Spinal cord (tissue), 10 donors: ENCODE measurements around the gene ALDH3B2. TPM values are rescaled to one million over a fixed set of nuclear protein-coding genes. Genes with fewer than 3 reads are reported as not detected.

Source experiments
- DNase-seq, 6 donors: peaks; one replicate each; pipeline versions ENCODE4 v3.0.0 to v3.0.0-alpha.2; 2013 to 2015; ENCODE audit warnings: low spot score in 6 of 6, low read depth in 4 of 6
- H3K27ac ChIP-seq: one replicate; pipeline ENCODE4 v1.5.1; 2013; ENCODE audit warnings: low read depth, low read length, control low read depth
- H3K27me3 ChIP-seq: one replicate; pipeline ENCODE4 v1.6.1; 2013; ENCODE audit warnings: low read length; ENCODE audit not compliant: control insufficient read depth, insufficient read depth
- H3K36me3 ChIP-seq: one replicate; pipeline ENCODE4 v1.6.1; 2013; ENCODE audit warnings: low read length; ENCODE audit not compliant: control insufficient read depth, insufficient read depth
- H3K4me1 ChIP-seq: one replicate; pipeline ENCODE4 v1.6.1; 2013; ENCODE audit warnings: low read length; ENCODE audit not compliant: control insufficient read depth, insufficient read depth
- H3K4me3 ChIP-seq: one replicate; pipeline ENCODE4 v1.5.1; 2013; ENCODE audit warnings: low read depth, low read length, control low read depth
- H3K9me3 ChIP-seq: one replicate; pipeline ENCODE4 v1.6.1; 2013; ENCODE audit warnings: low read length; ENCODE audit not compliant: control insufficient read depth, insufficient read depth
- WGBS: methylation state at CpG from one replicate; pipeline ENCODE4 v1.1.5; 2013; ENCODE audit warnings: missing lambda C conversion rate; ENCODE audit not compliant: insufficient coverage; 5-methylcytosine and 5-hydroxymethylcytosine counted together
- polyA plus RNA-seq, 2 donors: library from polyadenylated mRNA; unstranded; fragments of 120-200 nt; gene quantifications; one replicate each; pipeline ENCODE4 v1.2.1, GENCODE V29; 2013; ENCODE audit not compliant: insufficient read length in 2 of 2
- total RNA-seq, 2 donors: library from RNA; depleted of rRNA in 1 of 2; stranded (reverse); fragments of 120-200 nt in 1 of 2; fragments of >200 nt in 1 of 2; gene quantifications; one replicate each; pipeline versions ENCODE4 v1.2.3 to v1.2.4, GENCODE V29; 2013 to 2014
- donor health status: healthy.

Gene ALDH3B2
- total and polyA plus RNA-seq, 4 donors = not detected

- H3K9me3 ChIP-seq = no peaks in the 10 kb centered on the region
- H3K4me3 ChIP-seq = no peak overlapping the region
- H3K27ac ChIP-seq = no peak overlapping the region
- H3K4me1 ChIP-seq = no peaks in the 10 kb centered on the region
- no peak for DNase-seq
- 86% methylated on average over 23 of the region's 23 CpGs for WGBS
- H3K36me3 ChIP-seq = no peaks in the 10 kb centered on the region
- no peaks in the 10 kb centered on the region for H3K27me3 ChIP-seq
Observed at GRCh38 chr11:67670316-67671210, 3.9 kb downstream of the ALDH3B2 start.

- H3K36me3 ChIP-seq = no peaks in the 10 kb centered on the region
- no peak overlapping the region for H3K27ac ChIP-seq
- no peaks in the 10 kb centered on the region for H3K9me3 ChIP-seq
- H3K27me3 ChIP-seq = no peaks in the 10 kb centered on the region
- H3K4me3 ChIP-seq = no peak overlapping the region
- no peak for DNase-seq
- H3K4me1 ChIP-seq = no peaks in the 10 kb centered on the region
- 64% methylated on average over 5 of the region's 5 CpGs for WGBS
Observed at GRCh38 chr11:67668192-67668551, 6.3 kb downstream of the ALDH3B2 start.

GRCh38 chr11:67667490-67668191 lies 6.8 kb downstream of the ALDH3B2 start:
- Histone ChIP-seq H3K36me3 (no peaks in the 10 kb centered on the region), H3K4me3 (no peak overlapping the region), H3K27me3 (no peaks in the 10 kb centered on the region), H3K4me1 (no peaks in the 10 kb centered on the region), H3K27ac (no peak overlapping the region), H3K9me3 (no peaks in the 10 kb centered on the region)
- 87% methylated on average over 25 of the region's 26 CpGs for WGBS
- DNase-seq = no peak

- no peaks in the 10 kb centered on the region for H3K27me3 ChIP-seq
- no peaks in the 10 kb centered on the region for H3K4me1 ChIP-seq
- no peak overlapping the region for H3K27ac ChIP-seq
- no peak for DNase-seq
- no peaks in the 10 kb centered on the region for H3K36me3 ChIP-seq
- no peak overlapping the region for H3K4me3 ChIP-seq
- no peaks in the 10 kb centered on the region for H3K9me3 ChIP-seq
- 74% methylated on average over 18 of the region's 20 CpGs for WGBS
Observed at GRCh38 chr11:67666676-67667489, 7.5 kb downstream of the ALDH3B2 start.

- Histone ChIP-seq H3K27me3 (no peaks in the 10 kb centered on the region), H3K36me3 (no peaks in the 10 kb centered on the region), H3K4me1 (no peaks in the 10 kb centered on the region), H3K9me3 (no peaks in the 10 kb centered on the region), H3K27ac (no peak overlapping the region), H3K4me3 (no peak overlapping the region)
- 81% methylated on average over 11 of the region's 11 CpGs for WGBS
- DNase-seq = no peak
Observed at GRCh38 chr11:67666303-67666645, 8.1 kb downstream of the ALDH3B2 start.

- DNase-seq = no peak
- Histone ChIP-seq H3K4me3 (no peak overlapping the region), H3K27me3 (no peaks in the 10 kb centered on the region), H3K27ac (no peak overlapping the region), H3K9me3 (no peaks in the 10 kb centered on the region), H3K36me3 (no peaks in the 10 kb centered on the region), H3K4me1 (no peaks in the 10 kb centered on the region)
- WGBS = 85% methylated on average over 22 of the region's 24 CpGs
Observed at GRCh38 chr11:67665541-67666302, 8.7 kb downstream of the ALDH3B2 start.

GRCh38 chr11:67664696-67665540 lies 9.5 kb downstream of the ALDH3B2 start:
- DNase-seq = no peak
- H3K27ac ChIP-seq = no peak overlapping the region
- no peak overlapping the region for H3K4me3 ChIP-seq
- no peaks in the 10 kb centered on the region for H3K9me3 ChIP-seq
- WGBS = 89% methylated on average over 32 of the region's 33 CpGs
- no peaks in the 10 kb centered on the region for H3K36me3 ChIP-seq
- no peaks in the 10 kb centered on the region for H3K27me3 ChIP-seq
- no peaks in the 10 kb centered on the region for H3K4me1 ChIP-seq

- no peak overlapping the region for H3K27ac ChIP-seq
- no peaks in the 10 kb centered on the region for H3K27me3 ChIP-seq
- no peak overlapping the region for H3K4me3 ChIP-seq
- 89% methylated on average over 13 of the region's 16 CpGs for WGBS
- DNase-seq = no peak
- H3K36me3 ChIP-seq = no peaks in the 10 kb centered on the region
- no peaks in the 10 kb centered on the region for H3K4me1 ChIP-seq
- H3K9me3 ChIP-seq = no peaks in the 10 kb centered on the region
Observed at GRCh38 chr11:67664213-67664585, 10.2 kb downstream of the ALDH3B2 start.
